C4-2B (cell line): Measurements from ENCODE around the gene SYNGR3.

Experiments
- ZFX ChIP-seq: fragments of 450-650 bp; IDR thresholded peaks from 2 replicates; pipeline ENCODE4 v1.6.1; 2017
- TF ChIP-seq, protein P1 (sequence below): fragments of 450-650 bp; conservative IDR thresholded peaks from 2 replicates; pipeline ENCODE4 v1.5.1; 2017; ENCODE audit warnings: mild to moderate bottlenecking

DNA sequence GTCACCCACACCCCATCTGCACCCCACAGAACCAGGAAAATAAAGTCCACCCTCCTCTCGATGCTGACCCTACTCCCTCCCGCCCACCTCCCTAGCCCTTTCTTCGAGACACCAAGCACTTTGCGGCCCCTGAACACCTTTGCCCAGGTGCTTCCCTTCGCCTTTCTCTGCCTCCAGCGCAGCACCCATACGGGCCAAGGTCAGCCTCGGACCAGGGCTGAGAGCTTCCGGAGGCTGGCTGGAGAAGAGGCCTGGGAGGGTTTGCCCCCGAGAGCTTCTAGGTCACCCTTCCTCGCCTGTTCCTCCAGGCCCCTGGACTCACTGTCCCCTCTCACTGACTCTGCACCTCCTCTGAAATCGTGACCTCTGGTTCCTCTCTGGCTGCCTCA, 34.3 kb downstream of the SYNGR3 start:
- TF ChIP-seq, protein P1, sequence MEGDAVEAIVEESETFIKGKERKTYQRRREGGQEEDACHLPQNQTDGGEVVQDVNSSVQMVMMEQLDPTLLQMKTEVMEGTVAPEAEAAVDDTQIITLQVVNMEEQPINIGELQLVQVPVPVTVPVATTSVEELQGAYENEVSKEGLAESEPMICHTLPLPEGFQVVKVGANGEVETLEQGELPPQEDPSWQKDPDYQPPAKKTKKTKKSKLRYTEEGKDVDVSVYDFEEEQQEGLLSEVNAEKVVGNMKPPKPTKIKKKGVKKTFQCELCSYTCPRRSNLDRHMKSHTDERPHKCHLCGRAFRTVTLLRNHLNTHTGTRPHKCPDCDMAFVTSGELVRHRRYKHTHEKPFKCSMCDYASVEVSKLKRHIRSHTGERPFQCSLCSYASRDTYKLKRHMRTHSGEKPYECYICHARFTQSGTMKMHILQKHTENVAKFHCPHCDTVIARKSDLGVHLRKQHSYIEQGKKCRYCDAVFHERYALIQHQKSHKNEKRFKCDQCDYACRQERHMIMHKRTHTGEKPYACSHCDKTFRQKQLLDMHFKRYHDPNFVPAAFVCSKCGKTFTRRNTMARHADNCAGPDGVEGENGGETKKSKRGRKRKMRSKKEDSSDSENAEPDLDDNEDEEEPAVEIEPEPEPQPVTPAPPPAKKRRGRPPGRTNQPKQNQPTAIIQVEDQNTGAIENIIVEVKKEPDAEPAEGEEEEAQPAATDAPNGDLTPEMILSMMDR = no peak
- TF ChIP-seq ZFX = no peak
